ENCODE results near the gene TRIM17.

- TF ChIP-seq CTCF (conservative IDR thresholded peaks at IDR 0.05; ENCODE audit: low read depth, low read length) (no peak), EZH2 (IDR thresholded peaks at IDR 0.05; ENCODE audit: borderline replicate concordance, low read depth, low read length, poor library complexity, severe bottlenecking) (no peak)
These were observed 7.5 kb downstream of the TRIM17 start for GRCh38 chr1:228408869-228409805.
